Sigmoid colon (tissue), 3 donors: Measurements from ENCODE around the gene TSPAN16.

Experiments
- CTCF ChIP-seq, 4 experiments: fragments of 450-650 bp in 3 of 4; fragments of 200-600 bp in 1 of 4; IDR thresholded peaks; one replicate each; pipeline ENCODE4 v1.5.1; 2016 to 2019; ENCODE audit warnings: antibody characterized with exemption in 4 of 4, mild to moderate bottlenecking in 3 of 4, moderate library complexity in 2 of 4
- POLR2A ChIP-seq, 2 donors: fragments of 450-650 bp; IDR thresholded peaks; one replicate each; pipeline ENCODE4 v1.6.1; 2016; ENCODE audit warnings: antibody characterized with exemption in 2 of 2, mild to moderate bottlenecking in 2 of 2, moderate library complexity in 2 of 2

DNA sequence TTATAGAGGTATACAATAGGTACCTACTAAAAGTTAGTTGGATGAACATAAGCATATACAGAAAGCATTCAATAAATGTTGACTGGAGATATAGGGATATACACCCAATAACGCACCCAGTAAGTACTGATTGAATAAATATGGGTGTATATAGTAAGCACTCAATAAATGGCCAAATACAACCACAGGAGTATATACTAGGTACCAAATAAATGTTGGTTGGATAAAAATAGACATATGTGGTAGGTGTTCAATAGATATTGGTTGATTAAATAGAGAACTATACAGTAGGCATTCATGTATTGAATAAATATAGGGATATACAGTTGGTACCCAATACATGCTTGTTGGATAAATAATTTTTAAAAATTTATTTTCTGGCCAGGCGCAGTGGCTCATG lies 47.1 kb upstream of the TSPAN16 start:
- TF ChIP-seq CTCF (IDR thresholded peaks at IDR 0.05) (no peak), POLR2A (IDR thresholded peaks at IDR 0.05) (no peak)
